Ovary (tissue), 9 donors: ENCODE results near the gene GP1BB. TPM values are rescaled to one million over a fixed set of nuclear protein-coding genes. Genes with fewer than 3 reads are reported as not detected.

ENCODE experiments used
- DNase-seq, 5 donors: peaks; one replicate each; pipeline ENCODE4 v3.0.0-alpha.2; 2019 to 2020
- H3K27ac ChIP-seq, 2 donors: fragments of 200-600 bp; one replicate each; pipeline versions ENCODE4 v1.5.1 to v1.8.0; 2019 to 2022
- H3K27me3 ChIP-seq: fragments of 200-600 bp; one replicate; pipeline ENCODE4 v1.8.0; 2022
- H3K36me3 ChIP-seq: fragments of 200-600 bp; sonication (generic); one replicate; pipeline ENCODE4 v1.5.1; 2019
- H3K4me1 ChIP-seq: one replicate; pipeline ENCODE4 v1.8.1; 2013; ENCODE audit warnings: mild to moderate bottlenecking, moderate library complexity; ENCODE audit not compliant: insufficient read depth
- H3K4me3 ChIP-seq: fragments of 200-600 bp; sonication (generic); one replicate; pipeline ENCODE4 v1.5.1; 2017
- H3K9me3 ChIP-seq, 2 donors: fragments of 200-600 bp in 1 of 2; sonication (generic) in 1 of 2; one replicate each; pipeline versions ENCODE4 v1.5.1 to v1.8.1; 2013 to 2019; ENCODE audit warnings: mild to moderate bottlenecking in 1 of 2, moderate library complexity in 1 of 2
- EP300 ChIP-seq: sonication (generic); formaldehyde crosslinking; IDR thresholded peaks from one replicate; pipeline ENCODE4 v1.6.1; 2017; ENCODE audit warnings: antibody characterized with exemption
- POLR2A ChIP-seq: fragments of 450-650 bp; IDR thresholded peaks from one replicate; pipeline ENCODE4 v1.6.1; 2017; ENCODE audit warnings: antibody characterized with exemption, mild to moderate bottlenecking, moderate library complexity
- WGBS, 3 donors: extraction: QIAGEN DNeasy Blood & Tissue Kit in 1 of 3; methylation state at CpG; one replicate each; pipeline versions ENCODE4 v1.1.5 to v1.1.7; 2013 to 2017; 5-methylcytosine and 5-hydroxymethylcytosine counted together
- intact Hi-C, 4 donors: fragments of 100-400 bp; cut with DNase I; formaldehyde crosslinking; loops; one replicate each; pipeline versions ENCODE4 v1.11.0 to v1.15.1; 2022 to 2023
- polyA plus RNA-seq, 2 donors: library from polyadenylated mRNA; stranded (reverse); fragments of 200-250 nt in 1 of 2; fragments of 350-450 nt in 1 of 2; fragmentation: Illumina TruSeq in 1 of 2; extraction: RNeasy Lipid Tissue Mini Kit (QIAGEN cat#74804) in 1 of 2; gene quantifications; one replicate each; pipeline ENCODE4 v1.2.3, GENCODE V29; 2013 to 2014
- total RNA-seq, 7 donors: library from RNA; depleted of rRNA in 2 of 7; stranded (reverse); fragments of >200 nt in 2 of 7; fragmentation: NEBNext Ultra II Directional in 3 of 7; extraction: Animal tissue kit (Norgen Biotek cat#: 25700) in 3 of 7; gene quantifications; one replicate each; pipeline versions ENCODE4 v1.1.0 to v1.2.4, GENCODE V29; 2016 to 2023
- TF ChIP-seq, protein P1 (sequence below), 3 donors: fragments of 450-650 bp in 2 of 3; fragments of 200-600 bp in 1 of 3; IDR thresholded peaks; one replicate each; pipeline versions ENCODE4 v1.5.1 to v1.8.0; 2016 to 2022; ENCODE audit warnings: antibody characterized with exemption in 3 of 3, mild to moderate bottlenecking in 1 of 3
- donor health status: DM: no; HTN: no; CAD: no; lungs with moderate emphysema.
- donor health status: DM: no; HTN: no; CAD: no.
- donor health status: Bipolar disorder and iron deficiency.
- donor health status: DM: yes; HTN: yes; CAD: no.
- donor health status: DM: no; HTN: no; CAD: no.
- donor health status: DM: yes; HTN: yes; CAD: no.

The GP1BB gene
- total and polyA plus RNA-seq, 9 donors: 0.71 to 21.5 (median 7.7) TPM; not detected in 1

DNA sequence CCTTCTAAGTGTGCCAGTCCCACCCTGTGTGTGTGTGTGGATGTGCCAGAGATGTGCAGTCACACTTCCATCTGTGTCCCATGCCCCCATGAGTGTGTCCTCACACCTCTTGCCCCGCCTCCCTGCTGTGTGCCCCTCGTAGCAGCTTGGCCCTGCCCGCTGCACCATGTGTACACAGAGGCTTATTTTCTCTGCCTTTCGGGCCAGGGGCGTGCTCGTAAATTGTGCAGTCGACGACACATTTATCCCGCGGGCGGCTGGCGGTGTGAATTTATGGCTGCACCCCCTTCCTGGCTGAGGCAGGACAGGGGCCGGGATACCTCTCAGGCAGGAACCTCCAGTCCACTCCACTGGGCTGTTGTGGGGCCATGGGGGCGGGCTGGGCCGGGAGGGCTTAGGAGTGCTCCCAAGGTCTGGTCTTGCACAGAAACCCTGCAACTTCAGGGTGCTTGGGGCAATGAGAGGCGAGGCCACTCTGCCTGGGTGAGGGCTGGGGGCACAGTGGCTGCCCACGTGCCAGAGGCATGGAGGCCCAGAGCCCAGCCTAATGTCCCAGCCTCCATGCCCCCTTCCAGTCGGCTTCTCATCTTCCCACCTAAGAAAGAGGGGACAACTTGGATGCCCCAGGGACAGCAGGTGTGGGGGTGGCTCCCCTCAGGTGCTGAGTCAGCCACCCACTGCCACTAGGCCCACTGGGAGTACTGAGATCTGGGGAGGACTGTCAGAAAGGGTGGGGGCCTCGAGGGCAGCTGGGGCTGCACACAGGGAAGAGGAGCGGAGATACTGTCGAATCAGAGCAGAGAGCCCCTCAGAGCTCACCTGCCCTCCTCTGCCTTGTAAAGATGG is 12.5 kb downstream of the GP1BB start:
- intact Hi-C loops: no loop called here
- H3K4me1 ChIP-seq: no peaks in the 10 kb centered on the region
- DNase-seq: no peak
- 80 to 87% (median 84%) methylated on average over 21 of the region's 21 CpGs for WGBS, 3 donors
- H3K4me3 ChIP-seq: no peak overlapping the region
- no peaks in the 10 kb centered on the region for H3K9me3 ChIP-seq
- H3K27ac ChIP-seq: no peak overlapping the region
- no peaks in the 10 kb centered on the region for H3K27me3 ChIP-seq
- TF ChIP-seq, protein P1, sequence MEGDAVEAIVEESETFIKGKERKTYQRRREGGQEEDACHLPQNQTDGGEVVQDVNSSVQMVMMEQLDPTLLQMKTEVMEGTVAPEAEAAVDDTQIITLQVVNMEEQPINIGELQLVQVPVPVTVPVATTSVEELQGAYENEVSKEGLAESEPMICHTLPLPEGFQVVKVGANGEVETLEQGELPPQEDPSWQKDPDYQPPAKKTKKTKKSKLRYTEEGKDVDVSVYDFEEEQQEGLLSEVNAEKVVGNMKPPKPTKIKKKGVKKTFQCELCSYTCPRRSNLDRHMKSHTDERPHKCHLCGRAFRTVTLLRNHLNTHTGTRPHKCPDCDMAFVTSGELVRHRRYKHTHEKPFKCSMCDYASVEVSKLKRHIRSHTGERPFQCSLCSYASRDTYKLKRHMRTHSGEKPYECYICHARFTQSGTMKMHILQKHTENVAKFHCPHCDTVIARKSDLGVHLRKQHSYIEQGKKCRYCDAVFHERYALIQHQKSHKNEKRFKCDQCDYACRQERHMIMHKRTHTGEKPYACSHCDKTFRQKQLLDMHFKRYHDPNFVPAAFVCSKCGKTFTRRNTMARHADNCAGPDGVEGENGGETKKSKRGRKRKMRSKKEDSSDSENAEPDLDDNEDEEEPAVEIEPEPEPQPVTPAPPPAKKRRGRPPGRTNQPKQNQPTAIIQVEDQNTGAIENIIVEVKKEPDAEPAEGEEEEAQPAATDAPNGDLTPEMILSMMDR (IDR thresholded peaks at IDR 0.05): no peak
- H3K36me3 ChIP-seq: no peaks in the 10 kb centered on the region

DNA sequence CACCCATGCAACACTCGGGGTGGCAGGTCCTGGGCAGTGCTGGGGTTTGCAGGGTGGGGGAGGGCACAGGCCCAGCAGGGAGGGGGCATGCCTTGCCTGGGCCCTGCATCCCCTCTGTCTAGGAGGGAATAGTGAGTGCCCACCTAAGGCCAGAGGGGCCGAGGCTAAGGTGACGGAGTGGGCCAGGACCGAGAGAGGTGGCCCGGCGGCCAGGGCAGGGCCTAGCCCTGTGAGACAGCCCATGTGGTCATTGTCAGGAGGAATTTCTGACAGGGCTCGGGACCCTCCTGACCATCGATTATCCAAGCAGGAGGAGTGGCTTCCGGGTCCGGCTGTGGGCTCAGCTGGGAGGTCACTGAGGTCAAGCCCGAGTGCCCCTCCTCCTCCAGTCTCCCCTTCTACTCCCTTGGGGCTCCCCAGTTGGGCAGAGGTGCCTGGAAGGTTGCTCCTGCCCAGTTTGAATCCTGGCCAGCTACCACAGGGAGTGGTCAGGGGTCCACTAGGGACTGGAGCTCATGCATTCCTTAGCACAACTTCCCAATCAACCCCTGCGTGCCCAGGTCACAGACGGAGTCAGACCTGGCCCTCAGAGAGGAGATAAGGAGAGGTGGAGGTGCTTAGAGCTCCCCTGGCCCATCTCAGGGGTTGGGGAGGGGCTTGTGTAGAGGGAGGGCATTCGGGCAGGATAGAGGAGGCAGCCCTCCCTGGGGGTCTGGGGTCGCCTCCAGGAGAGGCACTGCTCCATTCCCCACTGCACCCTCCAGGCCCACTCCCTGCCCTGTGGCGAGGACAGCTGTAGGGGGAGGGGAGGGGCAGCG is 14.7 kb downstream of the GP1BB start:
- Histone ChIP-seq H3K36me3 (no peaks in the 10 kb centered on the region), H3K4me1 (no peaks in the 10 kb centered on the region), H3K9me3 (no peaks in the 10 kb centered on the region), H3K4me3 (no peak overlapping the region), H3K27me3 (no peaks in the 10 kb centered on the region), H3K27ac (no peak overlapping the region)
- intact Hi-C loops: no loop called here
- no peak for DNase-seq
- 70 to 75% (median 72%) methylated on average over 12 to 17 of the region's 17 CpGs for WGBS, 3 donors
- TF ChIP-seq EP300 (no peak), POLR2A (no peak)
- TF ChIP-seq, protein P1 (IDR thresholded peaks at IDR 0.05): no peak

DNA sequence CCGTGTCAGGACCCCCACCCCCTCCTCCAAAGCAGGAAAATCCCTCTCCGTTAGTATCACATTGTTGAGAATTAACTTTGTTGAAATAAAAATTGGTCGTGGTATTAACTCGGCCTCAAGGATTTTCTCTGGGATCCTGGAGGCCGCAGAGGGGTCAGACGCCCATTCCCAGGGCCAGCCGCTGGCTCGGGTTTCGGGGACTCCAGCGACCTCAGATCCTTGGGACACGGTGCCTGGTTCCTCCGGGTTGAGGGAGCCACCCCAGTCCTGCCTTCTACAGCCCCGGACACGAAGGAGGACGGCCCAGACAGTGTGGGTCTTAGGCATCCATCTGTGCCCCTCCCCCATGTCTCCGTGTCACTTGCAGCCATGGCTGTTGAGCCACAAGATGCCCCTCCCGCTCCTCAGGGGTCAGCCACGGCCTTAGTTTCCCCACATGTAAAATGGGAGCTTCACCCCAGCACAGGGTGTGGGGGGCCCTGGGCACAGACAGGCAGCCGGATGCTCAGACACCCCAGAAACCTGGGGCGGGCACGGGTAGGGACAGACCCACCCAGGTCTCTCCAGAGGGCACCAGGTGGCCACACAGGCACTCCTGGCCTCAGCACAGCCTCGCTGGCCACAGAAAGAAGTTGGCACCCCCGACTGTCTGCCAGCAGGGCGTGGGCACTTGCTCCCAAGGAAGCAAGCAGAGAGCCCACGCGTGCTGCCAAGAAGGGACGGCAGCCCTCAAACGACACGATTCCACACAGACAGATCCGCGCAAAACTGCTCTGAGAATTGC is 15.5 kb downstream of the GP1BB start:
- WGBS, 3 donors: 61 to 66% (median 63%) methylated on average over 31 of the region's 31 CpGs

More for the DNA sequence above, 15.5 kb downstream of the GP1BB start:
- no peaks in the 10 kb centered on the region for H3K9me3 ChIP-seq
- no peak overlapping the region for H3K4me3 ChIP-seq
- no peaks in the 10 kb centered on the region for H3K27me3 ChIP-seq
- TF ChIP-seq, protein P1 (IDR thresholded peaks at IDR 0.05): no peak
- TF ChIP-seq POLR2A: no peak
- TF ChIP-seq EP300: no peak
- no peaks in the 10 kb centered on the region for H3K4me1 ChIP-seq
- no peak for DNase-seq
- H3K36me3 ChIP-seq: no peaks in the 10 kb centered on the region
- intact Hi-C loops: no loop called here
- H3K27ac ChIP-seq: no peak overlapping the region
